Neural progenitor cell (in vitro differentiated cells): Measurements from ENCODE around the gene ALDH3B1.

Experiments used
- EZH2 ChIP-seq: fragments of 200-600 bp; sonication (generic); IDR thresholded peaks from 2 replicates; pipeline ENCODE4 v1.6.1; 2017; ENCODE audit warnings: antibody characterized with exemption, mild to moderate bottlenecking, moderate library complexity
- EZH2phosphoT487 ChIP-seq: fragments of 200-600 bp; sonication (generic); IDR thresholded peaks from 2 replicates; pipeline ENCODE4 v1.6.1; 2017; ENCODE audit warnings: antibody characterized with exemption
- TF ChIP-seq, protein P1 (sequence below): fragments of 200-600 bp; sonication (generic); IDR thresholded peaks from 2 replicates; pipeline ENCODE4 v1.5.1; 2017; ENCODE audit warnings: antibody characterized with exemption, mild to moderate bottlenecking

DNA sequence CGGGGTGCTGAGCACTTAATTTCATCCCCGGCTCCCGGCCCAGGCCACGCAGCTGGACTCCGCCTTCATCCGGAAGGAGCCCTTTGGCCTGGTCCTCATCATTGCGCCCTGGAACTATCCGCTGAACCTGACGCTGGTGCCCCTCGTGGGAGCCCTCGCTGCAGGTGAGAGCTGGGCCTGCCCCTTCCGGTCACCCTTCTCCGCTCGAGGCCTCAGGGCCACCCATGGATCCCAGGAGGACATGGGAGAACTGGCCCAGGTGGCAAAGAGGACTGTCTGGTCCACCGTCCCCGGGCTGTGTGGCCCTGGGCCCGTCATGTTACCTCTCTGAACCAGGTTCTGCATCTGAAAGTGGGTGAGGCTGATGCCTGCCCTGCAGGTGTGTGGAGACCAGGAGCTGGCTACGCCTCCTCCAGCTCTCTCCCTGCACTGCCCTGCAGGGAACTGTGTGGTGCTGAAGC is 8.6 kb downstream of the ALDH3B1 start:
- TF ChIP-seq, protein P1, sequence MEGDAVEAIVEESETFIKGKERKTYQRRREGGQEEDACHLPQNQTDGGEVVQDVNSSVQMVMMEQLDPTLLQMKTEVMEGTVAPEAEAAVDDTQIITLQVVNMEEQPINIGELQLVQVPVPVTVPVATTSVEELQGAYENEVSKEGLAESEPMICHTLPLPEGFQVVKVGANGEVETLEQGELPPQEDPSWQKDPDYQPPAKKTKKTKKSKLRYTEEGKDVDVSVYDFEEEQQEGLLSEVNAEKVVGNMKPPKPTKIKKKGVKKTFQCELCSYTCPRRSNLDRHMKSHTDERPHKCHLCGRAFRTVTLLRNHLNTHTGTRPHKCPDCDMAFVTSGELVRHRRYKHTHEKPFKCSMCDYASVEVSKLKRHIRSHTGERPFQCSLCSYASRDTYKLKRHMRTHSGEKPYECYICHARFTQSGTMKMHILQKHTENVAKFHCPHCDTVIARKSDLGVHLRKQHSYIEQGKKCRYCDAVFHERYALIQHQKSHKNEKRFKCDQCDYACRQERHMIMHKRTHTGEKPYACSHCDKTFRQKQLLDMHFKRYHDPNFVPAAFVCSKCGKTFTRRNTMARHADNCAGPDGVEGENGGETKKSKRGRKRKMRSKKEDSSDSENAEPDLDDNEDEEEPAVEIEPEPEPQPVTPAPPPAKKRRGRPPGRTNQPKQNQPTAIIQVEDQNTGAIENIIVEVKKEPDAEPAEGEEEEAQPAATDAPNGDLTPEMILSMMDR, result no peak
- TF ChIP-seq EZH2 (no peak), EZH2phosphoT487 (no peak)
